Stimulated activated CD4-positive, alpha-beta T cell treated with anti-CD3 and anti-CD28 coated beads, Interleukin-15, amount 100 ng/mL, for 1 hour (primary cell): Measurements from ENCODE around the gene SMARCA4.

Experiments used
- DNase-seq, 2 donors: peaks; one replicate each; pipeline ENCODE4 v3.0.0-alpha.2; 2020; ENCODE audit warnings: low read depth in 1 of 2, low spot score in 1 of 2

Gene SMARCA4

DNA sequence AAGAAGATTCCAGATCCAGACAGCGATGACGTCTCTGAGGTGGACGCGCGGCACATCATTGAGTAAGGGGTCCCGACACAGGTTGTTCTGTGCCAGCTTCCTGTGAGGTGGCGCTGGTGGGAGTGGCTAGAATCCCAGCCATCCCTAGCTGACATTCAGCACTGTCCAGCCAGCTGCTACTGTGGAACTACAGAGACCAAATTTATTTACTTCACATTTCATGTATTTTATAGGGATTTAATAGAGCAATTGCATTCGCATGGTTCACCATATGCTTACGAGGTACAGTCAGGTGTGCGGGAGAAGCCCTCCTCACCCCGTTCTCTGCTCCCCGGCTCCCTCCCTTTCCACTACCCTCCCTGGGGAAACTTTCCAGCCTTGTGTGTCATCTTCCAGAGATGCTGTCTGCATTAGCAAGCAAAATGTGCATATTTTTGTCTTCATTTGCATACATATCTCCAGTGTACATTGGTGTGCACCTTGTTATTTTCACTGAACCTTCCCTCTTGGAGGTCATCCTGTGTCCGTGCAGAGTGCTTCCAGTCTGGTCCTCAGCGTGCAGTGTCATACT is 47.2 kb downstream of the SMARCA4 start:
- DNase-seq, result no peak

- DNase-seq, result no peak
Observed at GRCh38 chr19:11010041-11010440, 49.2 kb downstream of the SMARCA4 start.

- DNase-seq, result no peak
Observed at GRCh38 chr19:11012507-11012906, 51.7 kb downstream of the SMARCA4 start.

DNA sequence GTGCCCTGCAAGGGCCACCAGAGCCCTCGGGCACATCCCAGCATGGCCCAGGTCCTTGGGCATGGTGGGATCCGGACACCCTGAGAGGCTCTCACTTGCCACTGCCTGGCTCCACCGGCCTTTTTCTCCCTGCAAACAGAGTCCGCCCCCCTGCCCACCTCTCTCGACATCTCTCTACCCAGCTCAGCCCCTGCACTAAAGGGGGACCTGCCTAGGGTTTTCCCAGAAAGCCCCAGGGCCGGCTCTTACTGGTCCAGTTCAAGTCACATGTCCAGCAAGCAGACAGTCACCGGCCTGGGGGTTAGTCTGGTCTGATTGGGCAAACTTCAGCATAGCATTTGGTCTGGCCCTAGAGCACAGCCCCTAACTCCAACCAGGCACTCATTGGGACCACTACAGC is 52.9 kb downstream of the SMARCA4 start:
- DNase-seq, result no peak

DNA sequence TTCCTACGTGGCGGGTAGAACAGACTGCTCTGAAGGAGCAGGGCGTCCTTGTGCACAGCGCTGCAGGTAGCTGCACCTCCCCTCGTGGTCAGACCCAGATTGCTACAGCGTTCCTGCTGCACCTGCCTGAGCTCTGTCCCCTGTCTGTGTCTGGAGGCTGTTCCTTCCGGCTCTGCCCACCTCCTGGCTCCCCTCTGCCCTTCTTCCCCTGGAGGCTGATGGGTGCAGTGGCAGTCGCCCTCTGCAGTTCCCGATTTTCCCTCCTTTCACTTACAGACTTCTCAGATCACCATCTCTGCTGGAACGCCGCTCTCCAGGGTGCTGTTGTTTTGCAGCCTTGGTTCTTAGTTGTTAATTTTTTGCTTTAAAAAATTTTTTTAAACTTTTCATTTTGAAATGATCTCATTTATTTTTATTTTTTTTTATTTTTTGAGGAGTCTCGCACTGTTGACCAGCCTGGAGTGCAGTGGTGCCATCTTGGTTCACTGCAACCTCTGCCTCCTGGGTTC is 53.6 kb downstream of the SMARCA4 start:
- DNase-seq, result no peak

DNA sequence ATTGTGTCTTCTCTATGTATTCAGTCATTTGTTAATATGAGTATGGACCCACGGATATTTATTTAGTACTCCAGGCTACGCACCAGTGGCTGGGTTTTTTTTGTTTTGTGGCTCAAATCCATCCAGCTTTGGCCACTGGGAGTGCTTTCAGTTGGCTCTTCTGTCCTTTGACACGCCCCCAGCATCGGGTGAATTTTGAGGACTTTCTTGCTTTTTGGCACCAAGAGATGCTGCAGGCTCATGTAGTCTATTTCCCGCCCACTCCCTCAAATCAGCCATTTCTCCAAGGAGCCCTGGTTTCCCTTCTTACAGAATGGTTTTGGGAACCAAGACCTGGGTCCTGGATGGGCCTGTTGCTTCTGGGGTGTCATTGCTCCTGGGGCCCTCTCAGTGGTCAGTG is 55.8 kb downstream of the SMARCA4 start:
- DNase-seq, result no peak

DNA sequence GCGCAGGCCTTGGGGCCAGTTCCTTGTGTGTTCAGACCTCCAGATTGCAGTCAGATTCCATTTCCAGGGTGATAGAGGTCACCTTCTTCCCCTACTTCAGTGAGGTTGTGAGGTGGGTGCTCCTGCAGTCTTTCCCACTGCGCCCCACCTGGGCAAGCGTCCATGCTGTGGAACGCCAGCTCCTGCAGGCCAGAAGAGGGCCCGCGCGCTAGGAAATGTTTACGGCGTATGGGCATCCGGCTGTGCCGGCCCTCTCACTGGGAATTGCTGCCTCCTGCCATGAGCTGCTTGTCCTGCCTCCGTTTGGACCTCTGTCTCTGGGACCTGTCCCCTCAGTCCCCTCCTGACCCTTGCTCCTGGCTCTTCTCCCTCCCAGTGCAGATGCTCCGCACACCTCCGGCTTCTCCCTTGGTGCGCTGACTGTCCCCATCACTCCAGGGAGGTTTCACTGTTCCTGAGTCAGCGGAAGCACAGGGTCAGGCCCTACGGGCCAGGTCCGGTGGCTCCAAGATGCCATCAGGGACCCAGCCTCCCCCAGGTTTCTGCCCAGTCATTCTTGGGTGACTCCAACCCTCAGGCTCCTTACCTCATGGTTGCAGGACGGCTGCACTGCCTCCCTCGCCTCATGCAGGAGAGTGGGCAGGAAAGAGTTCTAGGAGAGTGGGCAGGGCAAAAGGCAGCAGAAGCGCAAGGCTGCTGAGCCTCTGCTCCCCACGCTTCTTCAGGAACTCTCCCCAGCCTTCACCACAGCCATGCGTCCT is 56.6 kb downstream of the SMARCA4 start:
- no peak for DNase-seq

DNA sequence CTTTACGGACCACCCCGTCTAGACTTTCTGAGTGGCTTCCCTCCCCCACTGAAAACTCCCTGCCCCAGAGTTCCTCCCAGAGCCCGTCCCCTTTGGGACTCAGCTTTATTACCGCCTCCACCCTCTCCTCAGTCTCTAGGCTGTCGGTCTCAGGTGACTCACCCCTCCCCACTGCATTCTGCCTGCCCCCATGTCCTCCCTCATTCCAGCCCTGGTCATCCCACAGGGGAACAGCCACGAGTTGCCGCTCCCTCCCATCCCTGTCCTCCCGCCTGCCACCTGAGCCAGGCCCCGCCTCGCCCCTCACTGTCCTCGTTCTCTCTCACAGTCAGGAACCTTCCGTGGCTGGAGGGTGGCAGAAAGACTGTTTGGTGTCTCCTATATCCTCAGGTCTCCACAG is 57.3 kb downstream of the SMARCA4 start:
- DNase-seq, result no peak

- no peak for DNase-seq
Observed at GRCh38 chr19:11018763-11019162, 57.9 kb downstream of the SMARCA4 start.

DNA sequence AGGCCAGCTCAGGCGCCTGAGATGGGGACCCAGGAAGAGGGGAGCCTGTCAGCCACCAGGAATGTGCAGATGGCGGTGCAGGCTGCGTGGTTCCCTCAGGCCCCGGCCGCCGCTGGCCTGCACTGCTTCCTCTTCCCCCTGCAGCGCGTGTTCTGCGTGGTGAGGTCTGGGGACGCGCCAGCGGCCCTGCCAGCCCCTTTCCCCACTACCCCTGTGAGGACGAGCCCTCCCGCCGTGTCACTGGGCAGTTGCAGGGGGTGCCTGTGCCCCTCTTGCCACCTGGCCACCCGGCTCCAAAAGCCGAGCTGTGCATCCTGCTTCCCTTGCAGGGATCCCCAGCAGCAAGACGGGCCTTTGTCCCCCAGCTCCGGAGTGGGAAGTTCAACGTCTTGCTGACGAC is 58.4 kb downstream of the SMARCA4 start:
- DNase-seq, result no peak

DNA sequence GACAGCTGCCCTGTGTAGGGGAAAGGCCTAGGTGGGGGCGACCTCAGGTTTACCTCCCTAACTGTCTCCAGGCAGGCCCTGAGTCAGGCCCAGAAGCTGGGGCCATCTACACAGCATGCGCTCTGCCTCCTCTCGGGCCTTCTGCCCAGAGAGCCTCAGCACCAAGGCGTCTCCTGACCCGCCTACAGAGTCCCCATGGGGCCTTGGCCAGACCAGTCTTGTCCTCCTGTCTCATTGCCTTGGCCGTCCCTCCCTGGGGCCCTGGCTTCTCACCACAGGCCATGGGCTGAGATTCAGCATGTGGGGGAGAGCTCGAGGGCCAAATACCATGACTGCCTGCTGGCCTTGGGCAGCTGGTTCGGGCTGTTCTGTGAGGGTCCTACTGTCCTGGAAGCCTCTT is 59.0 kb downstream of the SMARCA4 start:
- DNase-seq, result no peak

DNA sequence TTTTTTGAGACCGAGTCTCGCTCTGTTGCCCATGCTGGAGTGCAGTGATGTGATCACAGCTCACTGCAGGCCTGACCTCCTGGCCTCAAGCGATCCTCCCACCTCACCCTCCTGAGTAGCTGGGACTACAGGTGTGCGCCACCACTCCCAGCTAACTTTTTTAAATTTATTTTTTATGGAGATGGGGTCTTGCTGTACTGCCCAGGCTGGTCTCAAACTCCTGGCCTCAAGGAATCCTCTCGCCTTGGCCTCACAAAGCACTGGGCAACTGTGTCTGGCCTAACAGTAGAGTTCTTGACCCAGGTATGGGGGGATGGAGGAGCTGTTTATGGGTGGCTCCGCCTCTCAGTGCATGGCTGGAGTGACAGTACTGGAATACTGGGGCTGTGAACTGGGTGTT is 59.6 kb downstream of the SMARCA4 start:
- no peak for DNase-seq

- DNase-seq, result no peak
Observed at GRCh38 chr19:11020982-11021759, 60.3 kb downstream of the SMARCA4 start.

GRCh38 chr19:11021760-11022144 is 60.9 kb downstream of the SMARCA4 start:
- no peak for DNase-seq

- no peak for DNase-seq
Observed at GRCh38 chr19:11023016-11023415, 62.2 kb downstream of the SMARCA4 start.

GRCh38 chr19:11023710-11024109 is 62.9 kb downstream of the SMARCA4 start:
- DNase-seq, result no peak

- DNase-seq, result no peak
Observed at GRCh38 chr19:11024259-11024658, 63.4 kb downstream of the SMARCA4 start.

- no peak for DNase-seq
Observed at GRCh38 chr19:11025006-11025405, 64.2 kb downstream of the SMARCA4 start.

DNA sequence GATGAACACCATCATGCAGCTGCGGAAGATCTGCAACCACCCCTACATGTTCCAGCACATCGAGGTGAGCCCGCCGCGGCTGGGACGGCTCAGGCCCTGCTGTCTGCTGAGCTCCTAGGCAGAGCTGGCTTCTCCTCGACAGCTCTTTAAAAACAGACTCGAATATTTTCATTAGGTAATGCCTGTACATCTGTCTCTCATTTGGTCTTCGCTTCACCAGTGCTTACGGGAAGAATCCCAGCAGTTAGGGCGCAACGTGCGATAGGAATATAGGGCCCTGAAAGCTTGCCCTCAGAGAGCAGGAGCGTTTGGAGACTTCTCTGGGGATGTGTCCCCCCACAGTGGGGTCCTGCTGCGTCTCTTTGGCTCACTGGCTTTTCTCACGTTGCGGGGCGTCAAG is 64.6 kb downstream of the SMARCA4 start:
- no peak for DNase-seq

DNA sequence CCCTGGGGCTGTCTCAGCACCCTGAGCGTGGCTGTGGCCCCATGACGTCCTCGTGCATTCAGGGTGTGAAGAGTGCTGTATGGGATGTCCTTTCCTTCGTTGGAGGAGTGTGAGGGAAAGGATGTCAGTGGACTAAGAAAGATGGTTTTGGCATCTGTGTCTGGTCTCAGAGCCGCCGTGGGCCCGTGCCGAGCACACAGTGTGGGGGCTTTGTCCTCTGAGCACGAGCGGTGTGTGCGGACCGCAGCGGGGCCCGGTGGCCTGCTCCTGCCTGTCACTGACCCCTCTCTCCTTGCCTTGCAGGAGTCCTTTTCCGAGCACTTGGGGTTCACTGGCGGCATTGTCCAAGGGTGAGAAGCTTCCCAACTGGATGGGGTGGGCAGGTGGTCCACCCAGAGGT is 65.2 kb downstream of the SMARCA4 start:
- DNase-seq, result no peak

DNA sequence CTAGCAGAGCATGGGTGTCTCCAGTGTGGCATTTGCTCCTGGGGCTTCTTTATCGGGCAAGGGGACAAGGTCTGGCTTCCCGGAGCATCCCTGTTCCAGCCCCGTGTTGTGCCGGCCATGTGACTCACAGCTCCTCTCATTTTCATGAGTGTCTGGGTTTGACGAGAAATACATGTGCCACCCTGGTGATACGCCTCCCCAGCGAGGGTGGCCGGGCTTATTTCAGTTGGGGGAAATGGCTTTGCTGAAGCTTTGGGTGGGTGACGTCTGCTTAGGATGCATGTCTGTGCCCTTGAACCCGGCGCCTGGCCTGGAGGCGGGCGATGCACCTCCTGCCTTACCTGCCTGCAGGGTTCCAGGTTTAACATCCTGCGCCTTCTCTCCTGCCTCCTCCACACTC is 66.6 kb downstream of the SMARCA4 start:
- DNase-seq, result no peak

DNA sequence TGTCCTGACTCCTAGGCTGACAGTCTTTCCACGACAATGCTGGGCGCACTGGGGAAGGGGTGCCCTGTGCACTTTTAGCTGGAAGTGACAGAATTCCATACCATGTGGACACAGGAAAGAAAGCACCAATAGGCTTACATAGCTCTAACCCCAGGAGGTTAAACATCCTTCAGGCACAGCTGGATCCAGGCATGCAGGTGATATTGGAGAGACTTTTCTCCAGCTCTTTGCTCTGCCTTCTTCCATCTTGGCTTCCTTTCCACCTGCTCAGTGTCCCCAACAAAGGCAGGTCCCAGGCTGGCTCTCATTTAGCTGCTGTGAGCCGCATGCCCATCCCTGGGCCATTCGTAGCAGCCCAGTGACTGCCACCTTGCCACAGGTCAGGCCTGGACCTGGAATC is 67.3 kb downstream of the SMARCA4 start:
- DNase-seq, result no peak
